GM12878 (cell line): ENCODE data around the gene ZNF526.

Experiments
- POLR2A ChIP-seq: IDR thresholded peaks from 2 replicates; pipeline ENCODE4 v1.6.1; 2011; ENCODE audit warnings: low read depth, mild to moderate bottlenecking, low read length
- POLR2AphosphoS5 ChIP-seq: IDR thresholded peaks from 2 replicates; pipeline ENCODE4 v1.6.1; 2011; ENCODE audit warnings: mild to moderate bottlenecking, low read length, inconsistent platforms
- RB1 ChIP-seq: fragments of 450-650 bp; formaldehyde crosslinking; IDR thresholded peaks from 2 replicates; pipeline ENCODE4 v1.6.1; 2017; ENCODE audit warnings: mild to moderate bottlenecking, borderline replicate concordance
- YY1 ChIP-seq: IDR thresholded peaks from 2 replicates; pipeline ENCODE4 v1.6.1; 2011; ENCODE audit warnings: low read depth, mild to moderate bottlenecking, low read length
- TF ChIP-seq, protein P1 (sequence below), 3 experiments: IDR thresholded peaks in 2 of 3; conservative IDR thresholded peaks in 1 of 3; 2 replicates each; pipeline ENCODE4 v1.5.1; 2011; ENCODE audit warnings: low read depth in 3 of 3, low read length in 3 of 3, mild to moderate bottlenecking in 3 of 3, control low read depth in 2 of 3, moderate library complexity in 2 of 3, inconsistent platforms in 1 of 3, mixed read lengths in 1 of 3; ENCODE audit not compliant: control insufficient read depth in 2 of 3, insufficient read depth in 1 of 3; ENCODE audit errors: extremely low read depth in 1 of 3

DNA sequence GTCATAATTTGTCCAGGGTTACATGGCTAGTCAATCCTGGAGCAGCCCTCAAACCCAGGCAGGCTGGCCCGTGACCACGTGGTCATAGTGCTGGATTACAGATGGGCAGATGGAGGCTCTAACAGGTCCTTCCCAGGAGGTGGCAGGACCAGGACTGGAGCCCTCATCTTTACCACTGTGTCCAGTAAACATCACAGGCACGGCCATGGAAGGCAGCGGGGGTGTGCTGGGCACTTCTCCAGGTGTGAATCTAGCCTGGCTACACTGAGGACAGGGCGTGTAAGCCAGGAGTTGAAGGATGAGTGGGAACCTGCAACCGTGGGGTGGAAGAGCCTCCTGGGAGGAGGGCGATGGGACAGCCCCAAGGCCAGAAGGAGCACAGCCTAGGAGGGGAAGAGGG is 55.0 kb downstream of the ZNF526 start:
- TF ChIP-seq RB1 = no peak
- TF ChIP-seq YY1 = no peak
- TF ChIP-seq POLR2A = no peak
- TF ChIP-seq POLR2AphosphoS5 = no peak
- TF ChIP-seq, protein P1, sequence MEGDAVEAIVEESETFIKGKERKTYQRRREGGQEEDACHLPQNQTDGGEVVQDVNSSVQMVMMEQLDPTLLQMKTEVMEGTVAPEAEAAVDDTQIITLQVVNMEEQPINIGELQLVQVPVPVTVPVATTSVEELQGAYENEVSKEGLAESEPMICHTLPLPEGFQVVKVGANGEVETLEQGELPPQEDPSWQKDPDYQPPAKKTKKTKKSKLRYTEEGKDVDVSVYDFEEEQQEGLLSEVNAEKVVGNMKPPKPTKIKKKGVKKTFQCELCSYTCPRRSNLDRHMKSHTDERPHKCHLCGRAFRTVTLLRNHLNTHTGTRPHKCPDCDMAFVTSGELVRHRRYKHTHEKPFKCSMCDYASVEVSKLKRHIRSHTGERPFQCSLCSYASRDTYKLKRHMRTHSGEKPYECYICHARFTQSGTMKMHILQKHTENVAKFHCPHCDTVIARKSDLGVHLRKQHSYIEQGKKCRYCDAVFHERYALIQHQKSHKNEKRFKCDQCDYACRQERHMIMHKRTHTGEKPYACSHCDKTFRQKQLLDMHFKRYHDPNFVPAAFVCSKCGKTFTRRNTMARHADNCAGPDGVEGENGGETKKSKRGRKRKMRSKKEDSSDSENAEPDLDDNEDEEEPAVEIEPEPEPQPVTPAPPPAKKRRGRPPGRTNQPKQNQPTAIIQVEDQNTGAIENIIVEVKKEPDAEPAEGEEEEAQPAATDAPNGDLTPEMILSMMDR (IDR thresholded peaks at IDR 0.05 in 2 of 3, conservative IDR thresholded peaks at IDR 0.05 in 1 of 3; ENCODE audit: control insufficient read depth in 2 of 3, extremely low read depth in 1 of 3, insufficient read depth in 1 of 3, low read depth in 3 of 3, low read length in 3 of 3) = no peak
